ENCODE results near the gene GAB2.

Gene GAB2

DNA sequence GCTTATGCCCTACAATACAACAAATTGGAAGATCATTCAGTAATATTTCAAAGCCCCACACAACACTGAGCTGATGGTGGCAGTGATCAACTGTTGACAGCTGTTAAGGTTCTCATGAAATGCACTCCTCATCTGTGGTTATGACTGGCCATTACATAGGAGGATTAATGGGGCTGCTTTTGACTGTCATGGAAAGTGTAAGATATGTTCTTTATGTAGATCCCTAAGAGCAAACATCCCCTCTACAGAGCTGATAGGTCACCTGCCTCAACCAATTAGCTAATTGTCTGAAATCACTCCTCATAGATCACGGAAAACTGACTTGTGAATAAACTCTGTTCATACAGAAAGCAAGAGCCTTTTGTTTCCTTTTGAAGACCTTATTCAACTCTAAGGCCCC, 78.1 kb downstream of the GAB2 start:
- DNase-seq (ENCODE audit: extremely low read depth, low read depth): no peak
- TF ChIP-seq, protein P1, sequence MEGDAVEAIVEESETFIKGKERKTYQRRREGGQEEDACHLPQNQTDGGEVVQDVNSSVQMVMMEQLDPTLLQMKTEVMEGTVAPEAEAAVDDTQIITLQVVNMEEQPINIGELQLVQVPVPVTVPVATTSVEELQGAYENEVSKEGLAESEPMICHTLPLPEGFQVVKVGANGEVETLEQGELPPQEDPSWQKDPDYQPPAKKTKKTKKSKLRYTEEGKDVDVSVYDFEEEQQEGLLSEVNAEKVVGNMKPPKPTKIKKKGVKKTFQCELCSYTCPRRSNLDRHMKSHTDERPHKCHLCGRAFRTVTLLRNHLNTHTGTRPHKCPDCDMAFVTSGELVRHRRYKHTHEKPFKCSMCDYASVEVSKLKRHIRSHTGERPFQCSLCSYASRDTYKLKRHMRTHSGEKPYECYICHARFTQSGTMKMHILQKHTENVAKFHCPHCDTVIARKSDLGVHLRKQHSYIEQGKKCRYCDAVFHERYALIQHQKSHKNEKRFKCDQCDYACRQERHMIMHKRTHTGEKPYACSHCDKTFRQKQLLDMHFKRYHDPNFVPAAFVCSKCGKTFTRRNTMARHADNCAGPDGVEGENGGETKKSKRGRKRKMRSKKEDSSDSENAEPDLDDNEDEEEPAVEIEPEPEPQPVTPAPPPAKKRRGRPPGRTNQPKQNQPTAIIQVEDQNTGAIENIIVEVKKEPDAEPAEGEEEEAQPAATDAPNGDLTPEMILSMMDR (IDR thresholded peaks at IDR 0.05; ENCODE audit: low read depth, low read length, missing control alignments): no peak
- H3K4me3 ChIP-seq (replicated peaks; ENCODE audit: low read depth, low read length): no peak overlapping the region

DNA sequence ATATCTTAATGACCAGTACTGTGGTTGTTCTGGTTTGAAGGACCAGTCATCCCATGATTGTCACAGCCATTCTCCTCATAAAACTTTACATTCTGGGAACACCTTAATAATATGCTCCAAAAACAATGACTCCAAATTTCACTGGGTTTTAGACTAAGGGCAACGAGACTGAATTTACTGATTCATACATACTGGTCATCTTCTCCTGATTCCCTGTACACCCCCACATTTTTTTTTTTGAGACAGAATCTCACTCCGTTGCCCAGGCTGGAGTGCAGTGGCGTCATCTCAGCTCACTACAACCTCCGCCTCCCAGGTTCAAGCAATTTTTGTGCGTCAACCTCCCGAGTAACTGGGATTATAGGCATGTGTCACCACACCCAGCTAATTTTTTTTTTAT, 78.9 kb downstream of the GAB2 start:
- no peak for DNase-seq (ENCODE audit: extremely low read depth, low read depth)
- no peak overlapping the region for H3K4me3 ChIP-seq (replicated peaks; ENCODE audit: low read depth, low read length)
- TF ChIP-seq, protein P1 (IDR thresholded peaks at IDR 0.05; ENCODE audit: low read depth, low read length, missing control alignments): no peak

- H3K4me3 ChIP-seq (replicated peaks; ENCODE audit: low read depth, low read length): no peak overlapping the region
- TF ChIP-seq, protein P1 (IDR thresholded peaks at IDR 0.05; ENCODE audit: low read depth, low read length, missing control alignments): no peak
- DNase-seq (ENCODE audit: extremely low read depth, low read depth): no peak
Measured at GRCh38 chr11:78338138-78338537, 79.5 kb downstream of the GAB2 start.

DNA sequence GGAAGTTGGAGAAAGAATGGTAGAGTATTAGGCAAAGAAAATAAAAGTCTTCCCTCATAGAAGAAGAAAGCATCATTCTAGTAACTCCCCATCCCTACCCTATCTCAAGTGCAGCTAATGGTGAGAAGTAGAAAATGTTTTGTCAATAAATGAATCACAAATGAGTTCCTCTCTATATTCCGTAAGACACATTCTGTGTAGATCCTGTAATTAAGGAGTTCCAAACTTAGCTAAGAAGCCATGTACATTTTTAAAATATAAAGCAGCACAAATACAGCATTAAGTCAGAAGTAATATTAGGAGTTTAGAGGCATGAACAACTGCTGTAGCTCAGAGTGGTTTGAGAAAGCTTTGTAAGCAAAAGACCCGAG, 80.1 kb downstream of the GAB2 start:
- no peak overlapping the region for H3K4me3 ChIP-seq (replicated peaks; ENCODE audit: low read depth, low read length)
- TF ChIP-seq, protein P1 (IDR thresholded peaks at IDR 0.05; ENCODE audit: low read depth, low read length, missing control alignments): no peak
- DNase-seq (ENCODE audit: extremely low read depth, low read depth): no peak

DNA sequence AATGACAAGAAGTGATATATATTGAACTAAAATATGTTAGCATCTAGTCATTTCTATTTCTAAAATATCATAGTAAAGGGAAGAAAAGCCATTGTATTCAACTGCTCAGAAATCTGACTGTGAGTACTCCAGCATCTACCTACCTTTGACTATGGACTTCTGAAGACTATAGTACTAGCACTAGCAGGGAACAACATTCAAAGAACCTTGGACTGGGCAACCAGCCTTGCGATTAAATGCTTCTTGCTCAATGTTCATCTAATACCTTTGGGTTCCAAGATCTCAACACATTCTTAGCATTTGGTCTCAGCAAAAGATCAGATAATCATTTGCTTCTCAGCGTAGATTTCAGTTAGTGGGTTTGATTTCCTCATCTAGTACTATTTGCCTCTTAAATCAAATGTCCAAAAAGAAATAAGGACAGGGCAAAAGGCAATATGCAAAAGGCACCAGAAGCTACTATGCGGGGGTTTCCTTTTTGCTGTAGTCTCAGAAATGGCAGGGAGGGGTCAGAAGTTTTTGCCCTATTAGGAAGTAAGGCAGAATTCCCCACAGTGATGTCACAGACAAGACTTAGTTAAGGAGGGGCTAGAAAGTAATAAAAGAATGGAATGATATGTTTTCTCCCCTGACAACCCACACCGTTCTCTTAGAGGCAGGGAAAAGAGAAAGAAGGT, 80.6 kb downstream of the GAB2 start:
- H3K4me3 ChIP-seq (replicated peaks; ENCODE audit: low read depth, low read length): no peak overlapping the region
- TF ChIP-seq, protein P1 (IDR thresholded peaks at IDR 0.05; ENCODE audit: low read depth, low read length, missing control alignments): no peak
- no peak for DNase-seq (ENCODE audit: extremely low read depth, low read depth)

- no peak for DNase-seq (ENCODE audit: extremely low read depth, low read depth)
- H3K4me3 ChIP-seq (replicated peaks; ENCODE audit: low read depth, low read length): no peak overlapping the region
- TF ChIP-seq, protein P1 (IDR thresholded peaks at IDR 0.05; ENCODE audit: low read depth, low read length, missing control alignments): no peak
Measured at GRCh38 chr11:78334109-78334508, 83.5 kb downstream of the GAB2 start.

DNA sequence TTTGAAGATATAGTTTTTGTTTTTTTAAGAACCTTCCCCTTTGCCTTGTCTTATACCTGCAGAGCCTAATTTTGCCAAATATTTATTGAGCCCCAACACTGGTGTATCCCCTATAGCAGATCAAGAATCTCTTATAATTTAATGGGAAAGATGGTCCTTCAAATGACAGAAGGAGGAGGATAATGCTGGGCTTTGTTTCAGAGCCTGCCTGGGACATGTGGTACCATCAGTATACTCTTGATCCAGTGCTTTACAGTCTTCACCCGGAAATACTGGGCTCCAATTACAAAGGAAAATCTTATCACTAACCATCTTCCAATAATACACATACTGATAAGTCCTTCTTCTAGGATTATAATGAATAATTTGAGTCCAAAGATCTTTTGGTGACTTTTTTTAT, 84.7 kb downstream of the GAB2 start:
- TF ChIP-seq, protein P1 (IDR thresholded peaks at IDR 0.05; ENCODE audit: low read depth, low read length, missing control alignments): no peak
- no peak for DNase-seq (ENCODE audit: extremely low read depth, low read depth)
- H3K4me3 ChIP-seq (replicated peaks; ENCODE audit: low read depth, low read length): no peak overlapping the region
